ACHN (cell line): ENCODE results near the gene CDK5R2.

Experiments used
- DNase-seq: peaks from one replicate; pipeline ENCODE4 v3.0.0-alpha.2; 2015
- in situ Hi-C: cut with HindIII; loops from 2 replicates; pipeline ENCODE4 v1.10.0; 2017; ENCODE audit warnings: low sequenced_read_pairs, low pct_ligation_motif_present, low pct_unique_long_range_greater_than_20kb

CDK5R2 gene

GRCh38 chr2:218984239-218985020 is 25.0 kb downstream of the CDK5R2 start:
- no peak for DNase-seq
- in situ Hi-C loops: no loop called here

DNA sequence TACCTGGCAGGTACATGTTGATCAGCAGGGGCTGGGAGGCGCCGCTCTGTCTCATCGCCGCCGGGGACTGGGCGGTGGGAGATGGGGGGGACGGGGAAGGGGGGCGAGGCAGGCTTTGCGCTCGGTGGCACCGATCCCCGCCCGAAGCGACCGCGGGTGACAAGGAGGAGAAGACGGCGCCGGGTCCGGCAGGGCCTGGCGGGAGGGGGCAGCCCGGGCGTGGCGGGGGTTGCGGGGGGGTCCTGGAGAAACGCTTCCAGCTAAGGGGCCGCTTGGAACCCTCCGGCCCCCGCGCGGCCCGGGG is 25.5 kb downstream of the CDK5R2 start, which contains the start of gene FEV:
Gene FEV (minus strand): TSS at position 164 of the 304 bp plus-strand sequence. CDS start 109 bp downstream, at position 55.
- DNase-seq: no peak
- in situ Hi-C loops: no loop called here

DNA sequence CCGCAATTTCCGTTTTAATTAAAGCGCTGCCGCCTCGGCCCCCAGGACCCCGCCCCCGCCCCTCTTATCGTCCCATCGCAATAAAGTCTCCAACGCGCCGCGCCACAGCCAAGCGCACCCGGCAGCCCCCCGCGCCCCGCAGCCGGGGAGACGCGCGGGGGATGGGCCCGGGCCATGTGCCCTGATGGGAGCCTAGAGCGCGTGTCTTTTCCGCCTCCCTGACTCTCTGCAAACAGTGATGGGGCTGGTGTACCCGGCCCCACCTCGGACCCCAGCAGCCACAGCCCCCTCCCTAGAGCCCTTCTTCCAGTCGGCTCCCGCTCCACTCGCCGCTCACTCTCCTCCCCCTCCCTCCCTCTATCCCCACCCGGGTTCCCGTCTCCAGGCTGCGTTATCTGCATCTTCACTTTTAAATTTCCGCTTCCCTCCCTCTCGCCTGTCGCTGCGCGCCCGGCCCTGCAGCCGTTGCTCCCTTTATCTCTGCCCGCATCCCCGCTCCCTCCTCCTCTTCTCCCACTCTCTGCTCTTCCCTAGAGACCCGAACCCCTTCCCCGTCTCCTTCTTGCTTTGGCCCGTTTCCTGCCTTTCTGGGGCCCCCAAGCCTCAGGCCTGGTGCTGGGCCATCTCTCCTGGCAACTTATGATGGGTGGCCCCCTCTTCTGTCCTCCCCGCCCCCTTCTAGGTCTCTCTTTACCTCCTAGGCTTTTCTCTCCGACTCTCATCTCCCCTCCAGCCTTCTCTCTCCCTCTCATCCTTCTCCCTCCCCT is 26.0 kb downstream of the CDK5R2 start:
- in situ Hi-C loops: no loop called here
- DNase-seq: no peak

- DNase-seq: no peak
- in situ Hi-C loops: no loop called here
These were observed 26.8 kb downstream of the CDK5R2 start for GRCh38 chr2:218986148-218986761.

DNA sequence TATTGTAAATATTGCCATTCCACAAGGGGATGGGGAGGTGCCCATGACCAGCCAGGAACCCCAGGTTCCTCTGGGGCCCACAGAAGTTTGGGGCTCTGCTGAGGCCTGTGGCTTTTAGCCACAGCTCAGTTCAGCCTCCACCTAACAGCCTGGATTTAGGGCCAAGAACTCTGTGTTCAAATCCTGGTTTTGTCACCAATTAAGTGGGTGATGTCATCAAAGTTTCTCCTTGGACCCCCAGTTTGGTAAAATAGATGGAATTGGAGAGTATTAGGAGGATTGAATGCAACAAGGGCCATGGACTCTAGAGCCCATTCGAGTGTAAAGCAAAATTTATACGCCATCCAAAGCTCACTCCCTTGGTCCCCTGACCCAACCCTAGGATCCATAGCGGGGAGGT is 28.7 kb downstream of the CDK5R2 start:
- in situ Hi-C loops: no loop called here
- DNase-seq: no peak

- no peak for DNase-seq
- in situ Hi-C loops: no loop called here
These were observed 29.2 kb downstream of the CDK5R2 start for GRCh38 chr2:218988650-218989049.

GRCh38 chr2:218990052-218990451 is 30.6 kb downstream of the CDK5R2 start:
- in situ Hi-C loops: no loop called here
- DNase-seq: no peak

GRCh38 chr2:218990612-218991011 is 31.1 kb downstream of the CDK5R2 start:
- in situ Hi-C loops: no loop called here
- DNase-seq: no peak

- in situ Hi-C loops: no loop called here
- DNase-seq: peak; percentile 31
These were observed 32.3 kb downstream of the CDK5R2 start for GRCh38 chr2:218991674-218992168.

- in situ Hi-C loops: no loop called here
- DNase-seq: no peak
These were observed 32.7 kb downstream of the CDK5R2 start for GRCh38 chr2:218992196-218992595.

GRCh38 chr2:218992703-218993344 is 33.4 kb downstream of the CDK5R2 start:
- DNase-seq: no peak
- in situ Hi-C loops: no loop called here

DNA sequence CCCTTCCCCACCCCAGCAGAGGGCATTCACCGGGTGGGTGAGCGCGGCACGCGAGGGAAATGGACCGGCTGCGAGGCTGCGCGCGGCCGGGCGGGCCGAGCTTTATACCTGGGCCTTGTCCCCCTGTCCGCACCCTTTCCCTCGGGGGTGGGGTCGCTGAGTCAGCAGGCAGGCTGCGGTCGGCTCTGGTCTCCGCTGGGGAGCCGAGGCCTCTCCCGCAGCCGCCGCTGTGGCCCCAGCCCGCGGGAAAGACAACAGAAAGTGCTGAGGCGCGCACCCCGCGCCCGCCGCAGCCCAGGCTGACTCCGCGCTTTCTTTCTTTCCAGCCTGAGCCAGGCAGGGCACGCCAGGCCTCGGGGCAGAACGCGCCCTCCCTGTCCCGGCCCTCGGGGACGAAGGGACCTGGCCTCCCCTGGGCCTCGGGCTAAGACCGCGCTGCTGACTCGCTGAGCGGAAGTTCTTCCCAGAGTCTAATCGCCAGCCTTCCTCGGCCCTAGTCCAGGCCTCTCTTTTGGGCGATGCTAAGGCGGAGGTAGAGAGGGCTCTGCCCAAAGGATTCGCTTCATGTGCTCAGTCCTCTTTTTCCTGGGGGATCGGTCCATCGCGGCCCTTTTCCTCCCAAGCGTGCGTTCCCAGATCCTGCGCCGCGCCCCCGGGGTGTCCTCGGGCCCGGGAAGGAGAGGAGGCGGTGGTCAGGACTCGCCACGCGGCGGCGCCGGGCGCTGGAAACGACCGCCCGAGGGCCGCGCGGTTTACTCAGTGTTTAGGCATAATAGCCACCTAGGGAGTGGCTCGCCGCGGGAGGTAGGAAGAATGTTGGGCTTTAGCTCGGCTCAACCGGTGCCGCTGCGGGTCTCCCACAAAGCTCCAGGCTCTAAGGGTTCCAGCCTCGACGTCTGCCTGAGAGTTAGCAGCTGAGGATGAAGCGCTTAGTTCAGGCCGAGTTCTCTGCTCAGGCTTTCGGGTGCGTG is 34.2 kb downstream of the CDK5R2 start, which contains the start of gene CRYBA2:
Gene CRYBA2 (minus strand): TSS at position 78 of the 971 bp plus-strand sequence. CDS start 246 bp downstream, outside the sequence.
- peak; percentile 21 for DNase-seq
- in situ Hi-C loops: no loop called here

DNA sequence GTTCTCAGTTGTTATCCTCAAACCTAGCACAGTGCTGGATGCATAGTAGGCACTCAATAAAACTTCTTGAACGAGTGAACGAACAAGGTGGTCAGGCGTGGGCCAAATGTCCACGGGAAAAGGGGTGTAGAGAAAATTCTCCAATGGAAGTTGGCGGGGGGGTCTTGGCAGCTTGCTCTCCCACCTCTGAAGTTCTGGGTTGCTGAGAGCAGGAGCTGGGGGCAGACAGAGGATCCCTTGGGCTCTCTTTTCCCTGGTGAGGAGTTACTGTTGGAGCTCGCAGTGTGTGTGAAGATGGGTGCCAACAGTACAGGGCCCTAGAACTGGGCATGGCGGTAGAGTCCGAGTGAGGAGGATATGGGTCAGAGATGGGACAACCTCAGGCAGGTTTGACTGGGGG is 36.1 kb downstream of the CDK5R2 start:
- in situ Hi-C loops: no loop called here
- no peak for DNase-seq

- in situ Hi-C loops: no loop called here
- DNase-seq: peak; percentile 88
These were observed 36.7 kb downstream of the CDK5R2 start for GRCh38 chr2:218995972-218996711.

GRCh38 chr2:218996937-218997336 is 37.5 kb downstream of the CDK5R2 start:
- DNase-seq: no peak
- in situ Hi-C loops: no loop called here

- in situ Hi-C loops: no loop called here
- no peak for DNase-seq
These were observed 38.3 kb downstream of the CDK5R2 start for GRCh38 chr2:218997731-218998130.

DNA sequence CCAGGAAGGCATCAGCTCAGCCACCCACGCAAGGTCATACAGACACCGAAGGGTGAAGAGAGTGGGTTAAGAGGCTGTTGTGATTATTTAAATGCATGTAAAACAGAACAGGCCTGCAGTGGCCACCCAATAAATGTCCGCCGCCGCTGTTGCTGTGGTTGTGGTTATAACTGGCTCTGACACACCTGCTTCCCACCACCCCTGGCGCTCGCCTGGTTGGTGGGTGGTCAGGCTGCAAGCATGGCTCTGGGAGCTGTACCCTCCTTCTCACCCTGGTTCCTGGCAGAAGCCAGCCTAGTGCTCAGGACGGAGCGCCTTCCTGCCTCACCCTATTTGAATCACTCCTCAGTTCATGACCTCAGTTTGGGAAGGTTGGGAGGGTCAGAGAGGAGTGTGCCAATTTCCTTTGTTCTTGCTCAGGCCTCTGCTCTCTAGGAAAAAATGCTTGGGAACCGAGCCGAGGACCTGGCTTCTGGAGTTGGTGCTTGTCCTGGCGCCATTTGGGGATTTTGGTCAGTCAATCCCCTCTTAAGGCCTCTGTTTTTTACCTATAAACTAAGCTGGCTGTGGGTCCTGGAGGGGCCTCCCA is 39.0 kb downstream of the CDK5R2 start:
- in situ Hi-C loops: no loop called here
- no peak for DNase-seq
